ENCODE results near the gene DPP8. TPM values are rescaled to one million over a fixed set of nuclear protein-coding genes. Genes with fewer than 3 reads are reported as not detected.

DPP8 gene
- polyA plus RNA-seq, 1 donor from 2014 or later: 18.6 TPM

GRCh38 chr15:65410972-65411371, 106.5 kb downstream of the DPP8 start:
- Histone ChIP-seq H3K9me2 (ENCODE audit: insufficient read depth, low read length) (no peaks in the 10 kb centered on the region), H3K27ac (ENCODE audit: low read length) (no peak overlapping the region), H3K4me2 (ENCODE audit: low read length) (no peak overlapping the region), H4K20me1 (ENCODE audit: insufficient read depth) (no peaks in the 10 kb centered on the region), H3F3A (ENCODE audit: insufficient read depth, low read length, poor library complexity, severe bottlenecking) (no peaks in the 10 kb centered on the region), H3K27me3 (ENCODE audit: insufficient read depth, low read depth, low read length) (no peaks in the 10 kb centered on the region), H2AFZ (ENCODE audit: low read depth, low read length) (no peak overlapping the region), H3K79me2 (replicated peaks; ENCODE audit: insufficient read depth, low read length) (peaks cover 5% of the 10 kb centered on the region), H3K4me3 (ENCODE audit: low read length) (no peak overlapping the region), H3K36me3 (ENCODE audit: insufficient read depth, low read length) (no peaks in the 10 kb centered on the region), H3K9ac (ENCODE audit: low read length) (no peak overlapping the region), H3K9me3 (ENCODE audit: low read length) (no peaks in the 10 kb centered on the region)
- no peak for TF ChIP-seq EZH2 (IDR thresholded peaks at IDR 0.05; ENCODE audit: borderline replicate concordance, insufficient read depth, low read length, poor library complexity, severe bottlenecking)
- no peak for TF ChIP-seq CTCF (IDR thresholded peaks at IDR 0.05; ENCODE audit: poor library complexity, severe bottlenecking)
- no peak for TF ChIP-seq MXI1 (conservative IDR thresholded peaks at IDR 0.05; ENCODE audit: poor library complexity, severe bottlenecking)
- no peak for TF ChIP-seq REST (IDR thresholded peaks at IDR 0.05; ENCODE audit: borderline replicate concordance)
- TF ChIP-seq EP300 (conservative IDR thresholded peaks at IDR 0.05; ENCODE audit: poor library complexity, severe bottlenecking): no peak
- no peak for TF ChIP-seq SMC3 (conservative IDR thresholded peaks at IDR 0.05; ENCODE audit: poor library complexity)
- no peak for TF ChIP-seq POLR2AphosphoS5 (IDR thresholded peaks at IDR 0.05)
- TF ChIP-seq RAD21 (conservative IDR thresholded peaks at IDR 0.05): no peak
- TF ChIP-seq TAF1 (IDR thresholded peaks at IDR 0.05; ENCODE audit: low read depth): no peak

GRCh38 chr15:65410036-65410435, 107.5 kb downstream of the DPP8 start:
- no peaks in the 10 kb centered on the region for H3K36me3 ChIP-seq (ENCODE audit: insufficient read depth, low read length)
- H2AFZ ChIP-seq (ENCODE audit: low read depth, low read length): no peak overlapping the region
- no peak overlapping the region for H3K4me2 ChIP-seq (ENCODE audit: low read length)
- no peaks in the 10 kb centered on the region for H4K20me1 ChIP-seq (ENCODE audit: insufficient read depth)
- H3K9ac ChIP-seq (ENCODE audit: low read length): no peak overlapping the region
- no peak overlapping the region for H3K27ac ChIP-seq (ENCODE audit: low read length)
- H3K9me3 ChIP-seq (ENCODE audit: low read length): no peaks in the 10 kb centered on the region
- no peaks in the 10 kb centered on the region for H3F3A ChIP-seq (ENCODE audit: insufficient read depth, low read length, poor library complexity, severe bottlenecking)
- H3K27me3 ChIP-seq (ENCODE audit: insufficient read depth, low read depth, low read length): no peaks in the 10 kb centered on the region
- no peak overlapping the region for H3K4me3 ChIP-seq (ENCODE audit: low read length)
- TF ChIP-seq EP300 (conservative IDR thresholded peaks at IDR 0.05; ENCODE audit: poor library complexity, severe bottlenecking): no peak
- TF ChIP-seq RAD21 (conservative IDR thresholded peaks at IDR 0.05): no peak
- TF ChIP-seq TAF1 (IDR thresholded peaks at IDR 0.05; ENCODE audit: low read depth): no peak
- no peak for TF ChIP-seq CTCF (IDR thresholded peaks at IDR 0.05; ENCODE audit: poor library complexity, severe bottlenecking)
- TF ChIP-seq SMC3 (conservative IDR thresholded peaks at IDR 0.05; ENCODE audit: poor library complexity): no peak
- no peaks in the 10 kb centered on the region for H3K9me2 ChIP-seq (ENCODE audit: insufficient read depth, low read length)
- peaks cover 5% of the 10 kb centered on the region for H3K79me2 ChIP-seq (replicated peaks; ENCODE audit: insufficient read depth, low read length)
